Measurements from ENCODE around the gene CSGALNACT2. TPM values are rescaled to one million over a fixed set of nuclear protein-coding genes. Genes with fewer than 3 reads are reported as not detected.

The CSGALNACT2 gene
- total and polyA plus RNA-seq, 2 of the 13 experiments (the other 11 are each of a cell fraction or from before 2014, with no cell fraction given), result 3.3 to 7.1 TPM

GRCh38 chr10:43223056-43223455 lies 84.8 kb downstream of the CSGALNACT2 start:
- intact Hi-C loops (cut with micrococcal nuclease; ENCODE audit: unreplicated experiment) (loop anchor here (5.0 kb wide), 1 partner anchor 124 kb away; no protein-coding TSS in a partner anchor), in situ Hi-C loops (cut with HindIII; ENCODE audit: extremely low pct_ligation_motif_present, low pct_unique_long_range_greater_than_20kb) (no loop called here)
- no peaks in the 10 kb centered on the region for H3K36me3 ChIP-seq (replicated peaks in 1 of 2; ENCODE audit: control insufficient read depth in 1 of 2, insufficient read depth in 2 of 2, low read length in 2 of 2)
- POLR2A ChIA-PET, result no interaction called here
- BruUV-seq (replicated peaks), result no TSS peak
- no peaks in the 10 kb centered on the region for H3K79me2 ChIP-seq (ENCODE audit: insufficient read depth, low read length)
- H4K20me1 ChIP-seq (ENCODE audit: insufficient read depth, low read length), result no peaks in the 10 kb centered on the region
- H3K27me3 ChIP-seq (ENCODE audit: control insufficient read depth in 1 of 2, insufficient read depth in 2 of 2, low read length in 2 of 2), result peaks cover 3 to 20% of the 10 kb centered on the region in 2 experiments; a peak in 3 of 5 replicates
- H3K4me1 ChIP-seq (ENCODE audit: insufficient read depth, low read length), result no peaks in the 10 kb centered on the region
- H3K9ac ChIP-seq (ENCODE audit: insufficient read depth, low read depth, low read length), result no peak overlapping the region
- H3K27ac ChIP-seq (ENCODE audit: extremely low read length, insufficient read depth, low read length), result no peak overlapping the region
- CTCF ChIA-PET (ENCODE audit: low intra/inter-chr PET ratio, low total read pairs), result no interaction called here
- TF ChIP-seq MATR3 (CRISPR knock-in tag; IDR thresholded peaks at IDR 0.05), result no peak
- TF ChIP-seq, protein P1, sequence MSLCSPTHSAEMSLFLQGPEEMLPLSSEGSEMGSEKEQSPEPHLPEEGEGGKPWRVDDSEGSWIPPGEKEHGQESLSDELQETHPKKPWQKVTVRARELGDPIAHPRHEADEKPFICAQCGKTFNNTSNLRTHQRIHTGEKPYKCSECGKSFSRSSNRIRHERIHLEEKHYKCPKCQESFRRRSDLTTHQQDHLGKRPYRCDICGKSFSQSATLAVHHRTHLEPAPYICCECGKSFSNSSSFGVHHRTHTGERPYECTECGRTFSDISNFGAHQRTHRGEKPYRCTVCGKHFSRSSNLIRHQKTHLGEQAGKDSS (CRISPR knock-in tag; IDR thresholded peaks at IDR 0.05; ENCODE audit: borderline replicate concordance, low read depth), result no peak
- TF ChIP-seq ZSCAN25 (CRISPR knock-in tag; IDR thresholded peaks at IDR 0.05), result no peak
- no peak for TF ChIP-seq ZNF136 (CRISPR knock-in tag; IDR thresholded peaks at IDR 0.05; ENCODE audit: low read depth)
- TF ChIP-seq SCMH1 (CRISPR knock-in tag; IDR thresholded peaks at IDR 0.05; ENCODE audit: borderline replicate concordance), result no peak
- TF ChIP-seq, protein P2, sequence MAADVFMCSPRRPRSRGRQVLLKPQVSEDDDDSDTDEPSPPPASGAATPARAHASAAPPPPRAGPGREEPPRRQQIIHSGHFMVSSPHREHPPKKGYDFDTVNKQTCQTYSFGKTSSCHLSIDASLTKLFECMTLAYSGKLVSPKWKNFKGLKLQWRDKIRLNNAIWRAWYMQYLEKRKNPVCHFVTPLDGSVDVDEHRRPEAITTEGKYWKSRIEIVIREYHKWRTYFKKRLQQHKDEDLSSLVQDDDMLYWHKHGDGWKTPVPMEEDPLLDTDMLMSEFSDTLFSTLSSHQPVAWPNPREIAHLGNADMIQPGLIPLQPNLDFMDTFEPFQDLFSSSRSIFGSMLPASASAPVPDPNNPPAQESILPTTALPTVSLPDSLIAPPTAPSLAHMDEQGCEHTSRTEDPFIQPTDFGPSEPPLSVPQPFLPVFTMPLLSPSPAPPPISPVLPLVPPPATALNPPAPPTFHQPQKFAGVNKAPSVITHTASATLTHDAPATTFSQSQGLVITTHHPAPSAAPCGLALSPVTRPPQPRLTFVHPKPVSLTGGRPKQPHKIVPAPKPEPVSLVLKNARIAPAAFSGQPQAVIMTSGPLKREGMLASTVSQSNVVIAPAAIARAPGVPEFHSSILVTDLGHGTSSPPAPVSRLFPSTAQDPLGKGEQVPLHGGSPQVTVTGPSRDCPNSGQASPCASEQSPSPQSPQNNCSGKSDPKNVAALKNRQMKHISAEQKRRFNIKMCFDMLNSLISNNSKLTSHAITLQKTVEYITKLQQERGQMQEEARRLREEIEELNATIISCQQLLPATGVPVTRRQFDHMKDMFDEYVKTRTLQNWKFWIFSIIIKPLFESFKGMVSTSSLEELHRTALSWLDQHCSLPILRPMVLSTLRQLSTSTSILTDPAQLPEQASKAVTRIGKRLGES (CRISPR knock-in tag; IDR thresholded peaks at IDR 0.05; ENCODE audit: borderline replicate concordance), result no peak
- no peak overlapping the region for H3K4me2 ChIP-seq (ENCODE audit: low read depth, low read length)
- no peak overlapping the region for H3K4me3 ChIP-seq (replicated peaks in 1 of 3; ENCODE audit: insufficient read depth in 1 of 3, low read depth in 2 of 3, low read length in 3 of 3)
- no peaks in the 10 kb centered on the region for H3K9me3 ChIP-seq (ENCODE audit: low read length)
- no peak overlapping the region for H2AFZ ChIP-seq (ENCODE audit: low read length)
- ATAC-seq (no peak), FAIRE-seq (no peak), DNase-seq (ENCODE audit: low spot score) (no peak)
- WGBS (ENCODE audit: low lambda C conversion rate), result 4% methylated on average over 1 of the region's 1 CpG

Measured in HepG2 (cell line).